ENCODE measurements around the gene XYLT1. TPM values are rescaled to one million over a fixed set of nuclear protein-coding genes. Genes with fewer than 3 reads are reported as not detected.

Gene XYLT1
- total and polyA plus RNA-seq, 2 of the 8 experiments (the other 6 are each of a cell fraction or from before 2014, with no cell fraction given) = 6.6 to 25.4 TPM

DNA sequence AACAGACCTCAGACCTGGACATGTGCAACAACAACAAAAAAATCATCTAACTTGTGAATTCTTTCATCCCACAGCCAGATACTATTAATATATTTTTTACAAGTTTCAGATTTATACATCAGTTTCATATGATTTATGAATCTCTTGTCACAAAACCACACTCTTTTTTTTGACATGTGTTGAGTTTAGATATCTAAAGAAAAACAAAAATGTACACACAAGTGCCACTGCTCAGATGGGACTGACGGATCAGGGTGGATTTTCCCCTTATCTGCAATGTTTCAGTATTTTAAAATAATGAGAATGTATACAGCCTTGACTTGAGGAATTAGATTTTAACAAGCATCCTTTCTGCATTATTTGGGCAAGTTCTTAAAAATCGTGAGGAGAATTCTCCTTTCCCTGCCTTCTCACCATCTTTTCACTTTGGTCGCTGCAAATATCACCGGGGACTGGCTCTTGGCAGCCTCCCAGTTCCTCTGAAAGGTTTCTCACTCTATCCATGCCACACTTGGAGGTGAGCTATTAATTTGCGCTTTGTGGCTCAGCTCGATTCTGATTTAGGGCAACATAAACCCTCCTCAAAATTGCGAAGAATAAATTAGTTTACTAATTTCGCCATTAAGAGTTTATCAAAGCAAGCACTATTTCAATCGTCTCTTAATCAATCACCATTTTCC is 225.7 kb downstream of the XYLT1 start:
- FAIRE-seq = no peak
- no peaks in the 10 kb centered on the region for H3K79me2 ChIP-seq (ENCODE audit: control insufficient read depth in 1 of 2, insufficient read depth in 2 of 2, low read length in 2 of 2)

More for the DNA sequence above, 225.7 kb downstream of the XYLT1 start:
- no peak overlapping the region for H3K23ac ChIP-seq (ENCODE audit: insufficient read length)
- H3K56ac ChIP-seq (replicated peaks; ENCODE audit: insufficient read length, low read depth, low read length) = no peak overlapping the region
- ChIA-PET POLR2A (ENCODE audit: partially characterized antibody) (no interaction called here), CTCF (ENCODE audit: partially characterized antibody) (interaction anchor here (0.5 kb wide), 1 partner anchor 132 kb away, joined by 3 read pairs; no protein-coding TSS in a partner anchor)
- no peak for TF ChIP-seq YY1 (IDR thresholded peaks at IDR 0.05; ENCODE audit: low read depth, low read length)
- H3K27me3 ChIP-seq (replicated peaks in 1 of 4; ENCODE audit: control insufficient read depth in 3 of 4, extremely low read depth in 1 of 4, insufficient read depth in 3 of 4, low read length in 3 of 4) = no peaks in the 10 kb centered on the region
- no peak overlapping the region for H2BK20ac ChIP-seq (ENCODE audit: low read length)
- H4K5ac ChIP-seq (ENCODE audit: insufficient read length, low read depth, low read length) = no peak overlapping the region
- H3K18ac ChIP-seq (ENCODE audit: extremely low read depth, low read length) = no peak overlapping the region
- H3K36me3 ChIP-seq (ENCODE audit: control insufficient read depth in 2 of 4, insufficient read depth in 4 of 4, low read length in 3 of 4) = no peaks in the 10 kb centered on the region; a peak in 1 of 8 replicates
- no peaks in the 10 kb centered on the region for H3K23me2 ChIP-seq (ENCODE audit: low read depth, low read length)
- 88% methylated on average over 9 of the region's 9 CpGs; no CpG with 5 or more reads in 1 of the 2 experiments for WGBS, 2 experiments (ENCODE audit: extremely low coverage in 1 of 2, insufficient coverage in 1 of 2, insufficient read length in 1 of 2, insufficient replicate concordance in 2 of 2, low coverage in 1 of 2, low lambda C conversion rate in 2 of 2, missing lambda C conversion rate in 1 of 2)
- H3K9ac ChIP-seq (replicated peaks in 1 of 4; ENCODE audit: extremely low read depth in 1 of 4, low read depth in 3 of 4, low read length in 3 of 4) = no peak overlapping the region
- no peak overlapping the region for H2BK5ac ChIP-seq (ENCODE audit: low read depth, low read length)
- no peaks in the 10 kb centered on the region for H3K4me1 ChIP-seq (replicated peaks in 1 of 4; ENCODE audit: control insufficient read depth in 3 of 4, insufficient read depth in 4 of 4, low read length in 3 of 4)
- no peak overlapping the region for H2BK120ac ChIP-seq (replicated peaks; ENCODE audit: low read depth, low read length)
- H3K4me2 ChIP-seq (ENCODE audit: insufficient read depth in 1 of 2, low read depth in 2 of 2, low read length in 2 of 2) = no peak overlapping the region
- no peak overlapping the region for H2BK15ac ChIP-seq (ENCODE audit: low read length)
- H3K14ac ChIP-seq (ENCODE audit: insufficient read length) = no peak overlapping the region
- no peak overlapping the region for H3K27ac ChIP-seq (ENCODE audit: low read depth, low read length)
- H3K79me1 ChIP-seq (ENCODE audit: low read depth, low read length) = no peaks in the 10 kb centered on the region; the same call in 1 of the 2 replicates
- H2AK5ac ChIP-seq (ENCODE audit: low read depth, low read length) = no peak overlapping the region
- H3K4ac ChIP-seq (replicated peaks; ENCODE audit: insufficient read length, low read depth, low read length) = no peak overlapping the region
- H2AFZ ChIP-seq (ENCODE audit: low read length) = no peak overlapping the region
- no peaks in the 10 kb centered on the region for H4K20me1 ChIP-seq (replicated peaks in 1 of 2; ENCODE audit: control insufficient read depth in 1 of 2, insufficient read depth in 2 of 2, low read length in 2 of 2)
- H2BK12ac ChIP-seq (ENCODE audit: low read depth, low read length) = no peak overlapping the region
- DNase-seq (ENCODE audit: low read depth in 1 of 2, low spot score in 2 of 2) = no peak
- no peak overlapping the region for H4K8ac ChIP-seq (ENCODE audit: extremely low read depth, insufficient read depth, low read length)
- H4K91ac ChIP-seq (replicated peaks; ENCODE audit: insufficient read length, low read length) = no peak overlapping the region
- no peak overlapping the region for H3K4me3 ChIP-seq (ENCODE audit: extremely low read depth in 1 of 4, insufficient read depth in 2 of 4, low read depth in 3 of 4, low read length in 4 of 4)
- H3K9me3 ChIP-seq (ENCODE audit: insufficient read depth in 2 of 2, low read depth in 1 of 2, low read length in 1 of 2) = no peaks in the 10 kb centered on the region

Data from H1 (cell line).